Measurements from ENCODE around the gene IRF2BP2.
"Not testable (repeated sequence)": the region's sequence is repeated elsewhere in the genome, so short reads cannot be mapped to it uniquely, and the experiment has no call there.

Gene IRF2BP2

DNA sequence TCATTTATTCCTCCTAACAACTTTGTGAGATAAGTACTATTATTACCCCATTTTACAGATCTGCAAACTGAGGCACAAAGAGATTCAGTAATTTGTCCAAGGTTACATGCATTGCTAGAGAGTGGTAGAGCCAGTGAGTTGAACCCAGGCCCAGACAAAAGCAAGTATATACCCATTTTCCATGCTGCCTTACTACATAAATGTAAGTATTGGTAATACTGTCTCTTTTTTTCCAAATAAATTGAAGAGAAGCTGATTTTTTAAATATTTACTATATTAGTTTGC is 33.8 kb upstream of the IRF2BP2 start:
- H3K36me3 ChIP-seq (ENCODE audit: control insufficient read depth in 4 of 4, insufficient read depth in 4 of 4, low read length in 3 of 4): no peaks in the 10 kb centered on the region
- ChIA-PET POLR2A (no interaction called here), CTCF (interaction anchor here (1.0 to 1.9 kb wide), 3 partner anchors 11 to 14 kb away, joined by 4 to 8 read pairs (median 4); no protein-coding TSS in a partner anchor)
- no peak overlapping the region for H3K27ac ChIP-seq (ENCODE audit: insufficient read depth in 1 of 2, low read depth in 1 of 2, low read length in 2 of 2, poor library complexity in 1 of 2, severe bottlenecking in 2 of 2)
- H3K9me3 ChIP-seq (ENCODE audit: control extremely low read depth in 1 of 5, control insufficient read depth in 4 of 5, insufficient read depth in 2 of 5, low read depth in 1 of 5, low read length in 4 of 5): peaks cover 0 to 2% (median 0%) of the 10 kb centered on the region in 5 experiments
- no peaks in the 10 kb centered on the region for H3K27me3 ChIP-seq (replicated peaks in 2 of 5; ENCODE audit: control insufficient read depth in 4 of 5, insufficient read depth in 5 of 5, low read length in 4 of 5)
- DNase-seq: no peak
- H3K4me1 ChIP-seq (ENCODE audit: control extremely low read depth in 1 of 4, control insufficient read depth in 4 of 4, insufficient read depth in 4 of 4, low read length in 3 of 4): peaks cover 0 to 14% (median 9%) of the 10 kb centered on the region in 4 experiments
- H3K4me3 ChIP-seq (ENCODE audit: control insufficient read depth in 1 of 7, extremely low read depth in 1 of 7, insufficient read depth in 4 of 7, low read depth in 2 of 7, low read length in 6 of 7): no peak overlapping the region

DNA sequence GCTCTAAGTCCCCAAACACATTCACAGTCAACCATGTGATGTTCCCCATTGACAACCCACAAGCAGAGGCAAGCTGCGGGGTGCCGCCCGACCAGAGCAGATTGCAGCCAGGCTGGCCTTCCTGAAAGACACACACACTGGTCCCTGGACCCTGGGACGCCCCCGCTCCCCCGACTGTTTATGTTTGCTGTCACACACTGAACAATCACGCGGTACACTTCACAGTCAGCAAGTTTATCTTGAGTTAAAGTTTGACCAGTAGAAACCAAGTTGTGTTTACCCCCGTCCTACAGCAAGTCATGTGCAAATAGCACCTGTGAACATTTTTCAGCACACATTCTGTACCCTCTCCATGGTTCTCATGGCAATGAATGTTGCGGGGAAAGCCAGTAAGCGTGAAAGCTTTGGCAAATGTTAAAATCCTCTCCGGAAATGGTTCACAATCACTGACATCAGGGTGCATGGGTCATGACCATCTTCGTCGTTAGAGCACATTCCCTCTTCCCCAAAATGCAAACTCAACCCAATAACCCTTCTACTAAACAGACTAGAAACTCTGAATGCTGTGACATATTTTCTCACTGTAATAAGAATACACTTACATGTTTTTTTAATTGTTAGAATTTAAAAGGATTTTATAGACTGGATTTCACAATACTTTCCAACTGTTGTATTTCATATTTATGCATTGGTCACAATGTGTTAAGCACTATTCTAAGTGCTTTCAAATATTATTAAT is 33.3 kb upstream of the IRF2BP2 start:
- H3K4me3 ChIP-seq (ENCODE audit: control insufficient read depth in 1 of 7, extremely low read depth in 1 of 7, insufficient read depth in 4 of 7, low read depth in 2 of 7, low read length in 6 of 7): no peak overlapping the region
- no peaks in the 10 kb centered on the region for H3K36me3 ChIP-seq (ENCODE audit: control insufficient read depth in 4 of 4, insufficient read depth in 4 of 4, low read length in 3 of 4)
- CTCF ChIA-PET: interaction anchor here (0.6 to 1.9 kb wide), 2 partner anchors 14 to 81 kb away, joined by 3 to 8 read pairs; no protein-coding TSS in a partner anchor
- no peaks in the 10 kb centered on the region for H3K27me3 ChIP-seq (replicated peaks in 2 of 5; ENCODE audit: control insufficient read depth in 4 of 5, insufficient read depth in 5 of 5, low read length in 4 of 5)
- H3K4me1 ChIP-seq (ENCODE audit: control extremely low read depth in 1 of 4, control insufficient read depth in 4 of 4, insufficient read depth in 4 of 4, low read length in 3 of 4): peaks cover 0 to 14% (median 9%) of the 10 kb centered on the region in 4 experiments
- H3K27ac ChIP-seq (ENCODE audit: insufficient read depth in 1 of 2, low read depth in 1 of 2, low read length in 2 of 2, poor library complexity in 1 of 2, severe bottlenecking in 2 of 2): no peak overlapping the region
- POLR2A ChIA-PET: no interaction called here
- no peak for DNase-seq
- no peaks in the 10 kb centered on the region for H3K9me3 ChIP-seq (ENCODE audit: control extremely low read depth in 1 of 5, control insufficient read depth in 4 of 5, insufficient read depth in 2 of 5, low read depth in 1 of 5, low read length in 4 of 5)
- over 99% methylated on average over 11 of the region's 14 CpGs for WGBS (ENCODE audit: insufficient coverage)

GRCh38 chr1:234642428-234642827 is 32.5 kb upstream of the IRF2BP2 start:
- ChIA-PET CTCF (interaction anchor here (0.6 kb wide), 1 partner anchor 82 kb away, joined by 3 read pairs; no protein-coding TSS in a partner anchor), POLR2A (interaction anchor here (0.5 kb wide), 1 partner anchor 13 kb away, joined by 3 read pairs; no protein-coding TSS in a partner anchor)
- Histone ChIP-seq H3K4me3 (ENCODE audit: control insufficient read depth in 1 of 7, extremely low read depth in 1 of 7, insufficient read depth in 4 of 7, low read depth in 2 of 7, low read length in 6 of 7) (no peak overlapping the region), H3K4me1 (ENCODE audit: control extremely low read depth in 1 of 4, control insufficient read depth in 4 of 4, insufficient read depth in 4 of 4, low read length in 3 of 4) (peaks cover 0 to 14% (median 9%) of the 10 kb centered on the region in 4 experiments), H3K9me3 (ENCODE audit: control extremely low read depth in 1 of 5, control insufficient read depth in 4 of 5, insufficient read depth in 2 of 5, low read depth in 1 of 5, low read length in 4 of 5) (no peaks in the 10 kb centered on the region), H3K27me3 (replicated peaks in 2 of 5; ENCODE audit: control insufficient read depth in 4 of 5, insufficient read depth in 5 of 5, low read length in 4 of 5) (no peaks in the 10 kb centered on the region), H3K36me3 (ENCODE audit: control insufficient read depth in 4 of 4, insufficient read depth in 4 of 4, low read length in 3 of 4) (no peaks in the 10 kb centered on the region), H3K27ac (ENCODE audit: insufficient read depth in 1 of 2, low read depth in 1 of 2, low read length in 2 of 2, poor library complexity in 1 of 2, severe bottlenecking in 2 of 2) (no peak overlapping the region)
- DNase-seq: no peak
- WGBS (ENCODE audit: insufficient coverage): no CpG with 5 or more reads among the region's 2 CpGs

- peaks cover 0 to 2% (median 1%) of the 10 kb centered on the region in 4 experiments for H3K4me1 ChIP-seq (ENCODE audit: control extremely low read depth in 1 of 4, control insufficient read depth in 4 of 4, insufficient read depth in 4 of 4, low read length in 3 of 4)
- ChIA-PET POLR2A (no interaction called here), CTCF (no interaction called here)
- no peak overlapping the region for H3K4me3 ChIP-seq (ENCODE audit: control insufficient read depth in 1 of 7, extremely low read depth in 1 of 7, insufficient read depth in 4 of 7, low read depth in 2 of 7, low read length in 6 of 7)
- H3K27me3 ChIP-seq (replicated peaks in 2 of 5; ENCODE audit: control insufficient read depth in 4 of 5, insufficient read depth in 5 of 5, low read length in 4 of 5): no peaks in the 10 kb centered on the region
- no peaks in the 10 kb centered on the region for H3K9me3 ChIP-seq (ENCODE audit: control extremely low read depth in 1 of 5, control insufficient read depth in 4 of 5, insufficient read depth in 2 of 5, low read depth in 1 of 5, low read length in 4 of 5)
- H3K36me3 ChIP-seq (ENCODE audit: control insufficient read depth in 4 of 4, insufficient read depth in 4 of 4, low read length in 3 of 4): no peaks in the 10 kb centered on the region
- DNase-seq: no peak
- no peak overlapping the region for H3K27ac ChIP-seq (ENCODE audit: insufficient read depth in 1 of 2, low read depth in 1 of 2, low read length in 2 of 2, poor library complexity in 1 of 2, severe bottlenecking in 2 of 2)
- no CpG with 5 or more reads among the region's 4 CpGs for WGBS (ENCODE audit: insufficient coverage)
These were observed 30.0 kb upstream of the IRF2BP2 start for GRCh38 chr1:234639961-234640360.

GRCh38 chr1:234638832-234639799 is 29.1 kb upstream of the IRF2BP2 start:
- Histone ChIP-seq H3K36me3 (ENCODE audit: control insufficient read depth in 4 of 4, insufficient read depth in 4 of 4, low read length in 3 of 4) (no peaks in the 10 kb centered on the region), H3K27ac (ENCODE audit: insufficient read depth in 1 of 2, low read depth in 1 of 2, low read length in 2 of 2, poor library complexity in 1 of 2, severe bottlenecking in 2 of 2) (no peak overlapping the region), H3K27me3 (replicated peaks in 2 of 5; ENCODE audit: control insufficient read depth in 4 of 5, insufficient read depth in 5 of 5, low read length in 4 of 5) (no peaks in the 10 kb centered on the region), H3K4me1 (ENCODE audit: control extremely low read depth in 1 of 4, control insufficient read depth in 4 of 4, insufficient read depth in 4 of 4, low read length in 3 of 4) (no peaks in the 10 kb centered on the region), H3K4me3 (ENCODE audit: control insufficient read depth in 1 of 7, extremely low read depth in 1 of 7, insufficient read depth in 4 of 7, low read depth in 2 of 7, low read length in 6 of 7) (no peak overlapping the region), H3K9me3 (ENCODE audit: control extremely low read depth in 1 of 5, control insufficient read depth in 4 of 5, insufficient read depth in 2 of 5, low read depth in 1 of 5, low read length in 4 of 5) (no peaks in the 10 kb centered on the region)
- CTCF ChIA-PET: interaction anchor here (1.1 to 1.7 kb wide), 2 partner anchors 76 to 80 kb away, joined by 3 to 4 read pairs; no protein-coding TSS in a partner anchor
- DNase-seq: no peak
- WGBS (ENCODE audit: insufficient coverage): 95% methylated on average over 4 of the region's 4 CpGs
- POLR2A ChIA-PET: no interaction called here

GRCh38 chr1:234634922-234635321 is 24.9 kb upstream of the IRF2BP2 start:
- H3K4me3 ChIP-seq (ENCODE audit: control insufficient read depth in 1 of 7, extremely low read depth in 1 of 7, insufficient read depth in 4 of 7, low read depth in 2 of 7, low read length in 6 of 7); H3K9me3 ChIP-seq (ENCODE audit: control extremely low read depth in 1 of 5, control insufficient read depth in 4 of 5, insufficient read depth in 2 of 5, low read depth in 1 of 5, low read length in 4 of 5); H3K36me3 ChIP-seq (ENCODE audit: control insufficient read depth in 4 of 4, insufficient read depth in 4 of 4, low read length in 3 of 4); POLR2A ChIA-PET; DNase-seq; H3K27ac ChIP-seq (ENCODE audit: insufficient read depth in 1 of 2, low read depth in 1 of 2, low read length in 2 of 2, poor library complexity in 1 of 2, severe bottlenecking in 2 of 2); H3K27me3 ChIP-seq (replicated peaks in 2 of 5; ENCODE audit: control insufficient read depth in 4 of 5, insufficient read depth in 5 of 5, low read length in 4 of 5); H3K4me1 ChIP-seq (ENCODE audit: control extremely low read depth in 1 of 4, control insufficient read depth in 4 of 4, insufficient read depth in 4 of 4, low read length in 3 of 4): not testable (repeated sequence)
- WGBS (ENCODE audit: insufficient coverage): 98% methylated on average over 8 of the region's 9 CpGs
- CTCF ChIA-PET: interaction anchor here (1.2 kb wide), 1 partner anchor 15 kb away, joined by 4 read pairs; no protein-coding TSS in a partner anchor

DNA sequence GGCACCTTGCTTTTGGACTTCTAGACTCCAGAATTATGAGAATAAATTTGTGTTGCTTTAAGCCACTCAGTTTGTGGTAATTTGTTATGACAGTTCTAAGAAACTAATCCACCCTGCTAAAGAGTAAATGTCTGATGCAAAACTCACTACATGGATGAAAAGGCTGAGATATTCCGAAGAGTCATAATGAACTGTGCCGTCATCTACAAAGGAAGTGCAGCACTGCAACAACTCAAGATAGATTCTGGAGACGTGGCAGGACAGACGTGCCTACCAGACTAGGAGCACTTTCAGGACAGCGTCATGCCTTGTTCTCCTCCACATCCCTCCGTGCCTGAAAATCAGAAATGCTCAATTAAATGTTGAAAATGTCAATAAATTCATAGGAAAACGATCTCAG is 24.4 kb upstream of the IRF2BP2 start:
- H3K4me1 ChIP-seq (ENCODE audit: control extremely low read depth in 1 of 4, control insufficient read depth in 4 of 4, insufficient read depth in 4 of 4, low read length in 3 of 4): no peaks in the 10 kb centered on the region
- no peak for DNase-seq
- H3K4me3 ChIP-seq (ENCODE audit: control insufficient read depth in 1 of 7, extremely low read depth in 1 of 7, insufficient read depth in 4 of 7, low read depth in 2 of 7, low read length in 6 of 7): no peak overlapping the region
- POLR2A ChIA-PET: no interaction called here
- 100% methylated on average over 6 of the region's 7 CpGs for WGBS (ENCODE audit: insufficient coverage)
- CTCF ChIA-PET: no interaction called here
- no peak overlapping the region for H3K27ac ChIP-seq (ENCODE audit: insufficient read depth in 1 of 2, low read depth in 1 of 2, low read length in 2 of 2, poor library complexity in 1 of 2, severe bottlenecking in 2 of 2)
- no peaks in the 10 kb centered on the region for H3K27me3 ChIP-seq (replicated peaks in 2 of 5; ENCODE audit: control insufficient read depth in 4 of 5, insufficient read depth in 5 of 5, low read length in 4 of 5)
- H3K36me3 ChIP-seq (ENCODE audit: control insufficient read depth in 4 of 4, insufficient read depth in 4 of 4, low read length in 3 of 4): no peaks in the 10 kb centered on the region
- H3K9me3 ChIP-seq (ENCODE audit: control extremely low read depth in 1 of 5, control insufficient read depth in 4 of 5, insufficient read depth in 2 of 5, low read depth in 1 of 5, low read length in 4 of 5): no peaks in the 10 kb centered on the region

All from common myeloid progenitor, CD34-positive (primary cell).